ENCODE measurements around the gene WDR70.
"Not testable (repeated sequence)": the region's sequence is repeated elsewhere in the genome, so short reads cannot be mapped to it uniquely, and the experiment has no call there.

WDR70 gene

DNA sequence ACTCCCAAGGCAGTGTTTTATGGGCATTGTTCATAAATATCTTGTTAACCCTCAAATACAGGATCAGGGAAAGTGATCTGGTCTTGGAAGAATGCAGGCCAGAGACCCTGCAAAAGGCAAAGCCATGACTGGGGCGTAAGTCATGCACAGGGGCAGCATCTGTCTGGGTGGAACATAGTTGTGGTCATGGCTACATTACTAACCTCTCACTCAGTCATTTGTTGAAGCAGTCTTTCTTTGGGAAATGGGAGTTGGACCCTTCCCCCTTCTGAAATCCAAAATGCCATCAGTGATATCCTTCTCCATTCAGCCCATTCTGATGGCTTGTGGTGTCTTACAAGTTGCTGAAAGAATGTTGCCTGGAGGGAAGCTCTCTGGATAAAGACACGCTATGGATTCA is 392.6 kb downstream of the WDR70 start:
- peak; percentile 100 for DNase-seq

GRCh38 chr5:37772255-37772654 is 393.1 kb downstream of the WDR70 start:
- DNase-seq = no peak

- no peak for DNase-seq
These were observed 394.7 kb downstream of the WDR70 start for GRCh38 chr5:37773809-37774208.

DNA sequence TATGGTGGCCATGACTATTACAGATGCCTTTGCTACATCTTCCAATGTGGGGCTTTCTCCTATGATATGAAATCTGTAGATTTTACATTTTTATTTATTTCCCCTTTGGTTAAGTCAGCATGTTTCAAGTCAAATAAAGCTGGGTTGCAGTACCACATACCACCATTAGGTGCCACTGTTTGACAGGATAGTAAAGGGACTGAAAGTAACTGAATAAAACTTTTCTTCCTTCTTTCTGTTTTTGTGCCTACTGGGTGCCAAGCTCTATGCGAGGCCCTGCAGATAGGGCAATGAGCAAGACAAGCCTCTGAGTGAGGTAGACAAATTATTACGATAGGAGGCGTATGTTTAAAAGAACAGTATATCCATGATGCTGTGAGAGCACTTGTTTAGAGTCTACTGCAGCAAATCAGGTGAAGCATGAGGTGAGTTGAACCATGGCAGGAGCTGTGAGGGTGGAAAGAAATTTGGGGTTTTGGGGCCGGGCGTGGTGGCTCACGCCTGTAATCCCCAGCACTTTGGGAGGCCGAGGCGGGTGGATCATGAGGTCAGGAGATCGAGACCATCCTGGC is 395.9 kb downstream of the WDR70 start:
- peak; percentile 47 for DNase-seq

GRCh38 chr5:37776826-37777225 is 397.7 kb downstream of the WDR70 start:
- DNase-seq = peak; percentile 91

DNA sequence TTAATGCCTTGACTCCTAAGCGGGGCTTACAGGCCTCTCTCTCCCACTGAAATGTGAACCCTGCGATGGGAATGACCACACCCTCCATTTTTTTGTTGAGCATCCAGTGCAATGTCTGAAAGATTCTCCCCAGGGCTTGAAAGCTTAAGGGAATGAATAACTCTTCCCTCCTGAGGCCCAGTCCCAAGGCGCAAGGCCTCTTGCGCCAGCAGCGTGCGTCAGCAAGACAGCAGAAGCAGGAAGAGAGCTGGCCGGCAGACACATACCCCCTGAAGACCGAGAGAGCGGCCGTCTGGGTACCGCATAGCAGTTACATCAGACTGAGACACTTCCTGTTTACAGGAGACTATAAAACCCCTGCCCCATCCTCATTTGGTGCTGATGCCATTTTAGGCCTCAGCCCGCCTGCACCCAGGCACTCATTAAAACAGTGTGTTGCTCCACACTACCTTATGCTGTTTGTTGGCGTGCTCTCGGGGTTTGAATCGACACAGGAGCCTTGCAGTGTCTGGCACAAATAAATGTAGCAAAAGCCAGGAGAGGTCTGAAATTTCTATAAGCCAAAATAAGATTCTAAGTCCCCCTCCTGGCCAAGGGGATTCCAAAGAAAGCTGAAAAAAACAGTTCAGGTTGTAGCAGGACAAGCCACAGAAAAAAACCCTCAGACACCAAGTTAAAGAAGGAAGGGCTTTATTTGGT is 398.5 kb downstream of the WDR70 start:
- DNase-seq = peak; percentile 64

GRCh38 chr5:37781409-37781808 is 402.3 kb downstream of the WDR70 start:
- not testable (repeated sequence) for DNase-seq

DNA sequence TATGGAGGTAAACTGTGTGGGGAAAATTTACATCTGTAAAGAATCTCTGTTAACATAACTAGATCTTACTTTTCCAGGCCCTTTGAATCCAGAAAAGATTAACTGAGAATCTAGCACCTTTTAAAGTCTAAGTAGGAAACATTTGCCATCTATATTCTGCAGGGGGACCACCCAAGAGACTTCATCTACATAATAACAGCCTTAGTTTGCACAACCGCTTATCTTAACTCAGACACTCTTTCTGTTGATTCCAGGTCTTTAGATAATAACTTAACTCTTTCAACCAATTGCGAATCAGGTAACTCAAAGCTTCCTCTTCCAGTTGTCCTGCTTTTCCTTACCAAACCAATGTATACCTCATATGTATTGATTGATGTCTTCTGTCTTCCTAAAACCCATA is 407.3 kb downstream of the WDR70 start:
- no peak for DNase-seq

GRCh38 chr5:37786862-37787519 is 407.9 kb downstream of the WDR70 start:
- peak; percentile 86 for DNase-seq

DNA sequence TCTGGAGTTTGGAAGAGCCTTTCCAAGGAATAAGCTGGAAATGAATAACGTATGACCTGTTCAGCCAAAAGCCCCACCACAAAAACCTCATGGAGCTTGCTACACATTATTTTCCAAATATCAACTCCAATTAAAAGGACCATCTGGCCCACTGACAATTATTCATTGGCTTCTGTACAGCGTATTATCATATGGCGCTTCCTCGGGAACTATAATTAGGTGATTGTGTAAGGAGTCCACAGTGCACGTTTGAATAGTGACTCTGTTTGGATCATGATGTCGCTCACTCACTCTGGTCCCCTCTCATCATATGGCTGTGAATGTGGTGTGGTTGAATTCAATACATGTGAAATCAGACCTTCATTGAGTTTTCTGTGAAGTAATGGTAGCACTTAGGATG is 408.6 kb downstream of the WDR70 start:
- peak; percentile 82 for DNase-seq

- peak; percentile 26 for DNase-seq
These were observed 410.9 kb downstream of the WDR70 start for GRCh38 chr5:37789991-37790390.

GRCh38 chr5:37791321-37791720 is 412.2 kb downstream of the WDR70 start:
- no peak for DNase-seq

DNA sequence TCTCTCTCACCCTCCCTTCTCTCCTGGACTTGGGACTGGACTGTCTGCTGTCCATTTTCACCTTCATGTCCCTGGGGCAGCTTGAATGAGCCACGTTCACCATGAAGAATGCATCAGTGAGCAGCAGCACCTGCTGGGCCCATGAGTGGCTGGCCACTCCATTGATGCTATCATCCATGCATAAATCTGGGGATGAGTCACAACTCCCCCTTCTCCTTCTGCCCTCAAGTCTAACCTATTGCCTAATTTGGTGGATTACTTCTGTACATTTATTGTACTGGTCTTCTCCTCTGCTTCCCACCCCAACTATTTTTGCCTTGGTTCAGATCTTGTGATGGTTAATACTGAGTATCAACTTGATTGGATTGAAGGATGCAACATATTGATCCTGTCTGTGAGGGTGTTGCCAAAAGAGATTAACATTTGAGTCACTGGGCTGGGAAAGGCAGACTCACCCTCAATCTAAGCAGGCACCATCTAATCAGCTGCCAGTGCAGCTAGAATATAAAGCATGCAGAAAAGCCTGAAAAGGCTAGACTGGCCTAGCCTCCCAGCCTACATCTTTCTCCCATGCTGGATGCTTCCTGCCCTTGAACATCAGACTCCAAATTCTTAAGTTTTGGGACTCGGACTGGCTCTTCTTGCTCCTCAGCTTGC is 414.0 kb downstream of the WDR70 start:
- peak; percentile 51 for DNase-seq

DNA sequence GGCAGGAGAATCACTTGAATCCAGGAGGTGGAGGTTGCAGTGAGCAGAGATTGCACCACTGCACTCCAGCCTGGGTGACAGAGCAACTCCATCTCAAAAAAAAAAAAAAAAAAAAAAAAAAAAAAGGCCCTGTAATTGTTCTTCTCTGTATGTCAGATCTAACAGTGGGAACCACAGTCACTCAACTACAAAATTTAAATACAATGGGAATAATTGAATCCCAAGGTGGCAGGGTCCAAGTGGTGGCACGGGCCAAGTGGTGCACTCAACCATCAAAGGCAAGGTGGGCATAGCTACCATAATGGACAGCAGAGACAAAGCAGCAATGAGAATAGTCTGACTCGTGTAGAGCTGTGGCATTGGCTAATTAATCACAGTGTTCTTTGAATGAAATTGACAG is 416.2 kb downstream of the WDR70 start:
- DNase-seq = not testable (repeated sequence)

GRCh38 chr5:37796435-37796834 is 417.3 kb downstream of the WDR70 start:
- not testable (repeated sequence) for DNase-seq

- DNase-seq = no peak
These were observed 420.8 kb downstream of the WDR70 start for GRCh38 chr5:37799865-37800421.

- DNase-seq = no peak
These were observed 422.4 kb downstream of the WDR70 start for GRCh38 chr5:37801521-37801920.
